Suprapubic skin (tissue), 3 donors: ENCODE measurements around the gene CPSF7.

Source experiments
- POLR2AphosphoS5 ChIP-seq, 3 donors: sonication (generic); formaldehyde crosslinking; IDR thresholded peaks; one replicate each; pipeline ENCODE4 v1.6.1; 2017; ENCODE audit warnings: antibody characterized with exemption in 3 of 3
- TF ChIP-seq, protein P1 (sequence below), 2 donors: fragments of 200-600 bp in 1 of 2; fragments of 450-650 bp in 1 of 2; sonication (generic) in 1 of 2; IDR thresholded peaks; one replicate each; pipeline ENCODE4 v1.5.1; 2016 to 2019; ENCODE audit warnings: antibody characterized with exemption in 2 of 2, mild to moderate bottlenecking in 1 of 2, moderate library complexity in 1 of 2

GRCh38 chr11:61475433-61475832, 45.7 kb upstream of the CPSF7 start:
- TF ChIP-seq, protein P1, sequence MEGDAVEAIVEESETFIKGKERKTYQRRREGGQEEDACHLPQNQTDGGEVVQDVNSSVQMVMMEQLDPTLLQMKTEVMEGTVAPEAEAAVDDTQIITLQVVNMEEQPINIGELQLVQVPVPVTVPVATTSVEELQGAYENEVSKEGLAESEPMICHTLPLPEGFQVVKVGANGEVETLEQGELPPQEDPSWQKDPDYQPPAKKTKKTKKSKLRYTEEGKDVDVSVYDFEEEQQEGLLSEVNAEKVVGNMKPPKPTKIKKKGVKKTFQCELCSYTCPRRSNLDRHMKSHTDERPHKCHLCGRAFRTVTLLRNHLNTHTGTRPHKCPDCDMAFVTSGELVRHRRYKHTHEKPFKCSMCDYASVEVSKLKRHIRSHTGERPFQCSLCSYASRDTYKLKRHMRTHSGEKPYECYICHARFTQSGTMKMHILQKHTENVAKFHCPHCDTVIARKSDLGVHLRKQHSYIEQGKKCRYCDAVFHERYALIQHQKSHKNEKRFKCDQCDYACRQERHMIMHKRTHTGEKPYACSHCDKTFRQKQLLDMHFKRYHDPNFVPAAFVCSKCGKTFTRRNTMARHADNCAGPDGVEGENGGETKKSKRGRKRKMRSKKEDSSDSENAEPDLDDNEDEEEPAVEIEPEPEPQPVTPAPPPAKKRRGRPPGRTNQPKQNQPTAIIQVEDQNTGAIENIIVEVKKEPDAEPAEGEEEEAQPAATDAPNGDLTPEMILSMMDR (IDR thresholded peaks at IDR 0.05), result no peak
- no peak for TF ChIP-seq POLR2AphosphoS5 (IDR thresholded peaks at IDR 0.05)
